Muscle of leg (tissue), 11 donors: ENCODE results near the gene WWOX. TPM values are rescaled to one million over a fixed set of nuclear protein-coding genes. Genes with fewer than 3 reads are reported as not detected.

Experiments used
- DNase-seq: peaks from one replicate; pipeline ENCODE4 v3.0.0; 2013
- H3K27ac ChIP-seq: one replicate; pipeline ENCODE4 v1.5.1; 2013; ENCODE audit warnings: mild to moderate bottlenecking, low read length, control low read depth
- H3K27me3 ChIP-seq: one replicate; pipeline ENCODE4 v1.6.1; 2013; ENCODE audit warnings: low read length; ENCODE audit not compliant: control insufficient read depth, insufficient read depth
- H3K36me3 ChIP-seq: one replicate; pipeline ENCODE4 v1.6.1; 2013; ENCODE audit warnings: low read length; ENCODE audit not compliant: control insufficient read depth, insufficient read depth
- H3K4me1 ChIP-seq: one replicate; pipeline ENCODE4 v1.6.1; 2013; ENCODE audit warnings: low read length; ENCODE audit not compliant: control insufficient read depth, insufficient read depth
- H3K4me3 ChIP-seq: one replicate; pipeline ENCODE4 v1.5.1; 2013; ENCODE audit warnings: low read length, control low read depth
- H3K9me3 ChIP-seq: replicated peaks from 2 replicates; pipeline ENCODE4 v1.6.1; 2013; ENCODE audit warnings: low read depth, low read length; ENCODE audit not compliant: control insufficient read depth
- WGBS: methylation state at CpG from one replicate; pipeline ENCODE4 v1.1.5; 2013; ENCODE audit warnings: missing lambda C conversion rate; ENCODE audit not compliant: insufficient coverage; 5-methylcytosine and 5-hydroxymethylcytosine counted together
- polyA plus RNA-seq, 8 donors: library from polyadenylated mRNA; unstranded; fragments of 120-200 nt; gene quantifications; one replicate each; pipeline versions ENCODE4 v1.2.1 to v1.2.3, GENCODE V29; 2013; ENCODE audit warnings: inconsistent platforms in 1 of 8, low replicate concordance in 1 of 8; ENCODE audit not compliant: insufficient read length in 8 of 8, insufficient read depth in 1 of 8
- total RNA-seq: library from RNA; stranded (reverse); fragments of 120-200 nt; gene quantifications from one replicate; pipeline ENCODE4 v1.2.4, GENCODE V29; 2013

WWOX gene
- total and polyA plus RNA-seq, 9 donors = 8.1 to 15.8 (median 12.2) TPM

GRCh38 chr16:78277321-78278055, 178.0 kb downstream of the WWOX start:
- Histone ChIP-seq H3K4me1 (peaks cover 2% of the 10 kb centered on the region), H3K4me3 (no peak overlapping the region), H3K36me3 (no peaks in the 10 kb centered on the region), H3K27me3 (no peaks in the 10 kb centered on the region), H3K27ac (peak overlapping the region; percentile 6), H3K9me3 (no peaks in the 10 kb centered on the region)
- peak; percentile 40 for DNase-seq
- WGBS = 13% methylated on average over 1 of the region's 12 CpGs

- 86% methylated on average over 1 of the region's 3 CpGs for whole genome bisulfite sequencing
Measured at GRCh38 chr16:78278056-78278450, 178.6 kb downstream of the WWOX start.

GRCh38 chr16:78281115-78281514, 181.7 kb downstream of the WWOX start:
- peaks cover 2% of the 10 kb centered on the region for H3K4me1 ChIP-seq
- H3K27ac ChIP-seq = no peak overlapping the region
- no peak for DNase-seq
- H3K36me3 ChIP-seq = no peaks in the 10 kb centered on the region
- H3K27me3 ChIP-seq = no peaks in the 10 kb centered on the region
- no CpG with 5 or more reads among the region's 6 CpGs for WGBS
- H3K9me3 ChIP-seq = no peaks in the 10 kb centered on the region
- no peak overlapping the region for H3K4me3 ChIP-seq

More at GRCh38 chr16:78278056-78278450, 178.6 kb downstream of the WWOX start:
- no peak overlapping the region for H3K4me3 ChIP-seq
- no peak overlapping the region for H3K27ac ChIP-seq
- no peaks in the 10 kb centered on the region for H3K9me3 ChIP-seq
- H3K4me1 ChIP-seq = peaks cover 2% of the 10 kb centered on the region
- no peak for DNase-seq
- H3K36me3 ChIP-seq = no peaks in the 10 kb centered on the region
- no peaks in the 10 kb centered on the region for H3K27me3 ChIP-seq

GRCh38 chr16:78283548-78284251, 184.2 kb downstream of the WWOX start:
- no CpG with 5 or more reads among the region's 11 CpGs for WGBS
- no peaks in the 10 kb centered on the region for H3K36me3 ChIP-seq

GRCh38 chr16:78284326-78284725, 184.9 kb downstream of the WWOX start:
- no CpG with 5 or more reads among the region's 1 CpG for WGBS
- Histone ChIP-seq H3K27ac (no peak overlapping the region), H3K27me3 (no peaks in the 10 kb centered on the region), H3K36me3 (no peaks in the 10 kb centered on the region), H3K4me1 (peaks cover 3% of the 10 kb centered on the region), H3K4me3 (no peak overlapping the region), H3K9me3 (no peaks in the 10 kb centered on the region)
- DNase-seq = no peak

More at GRCh38 chr16:78283548-78284251, 184.2 kb downstream of the WWOX start:
- H3K27me3 ChIP-seq = no peaks in the 10 kb centered on the region
- no peak overlapping the region for H3K27ac ChIP-seq
- H3K4me1 ChIP-seq = no peaks in the 10 kb centered on the region
- no peak for DNase-seq
- no peak overlapping the region for H3K4me3 ChIP-seq
- H3K9me3 ChIP-seq = no peaks in the 10 kb centered on the region

GRCh38 chr16:78284957-78285434, 185.5 kb downstream of the WWOX start:
- WGBS = 100% methylated on average over 1 of the region's 3 CpGs
- Histone ChIP-seq H3K27ac (no peak overlapping the region), H3K4me1 (peaks cover 3% of the 10 kb centered on the region), H3K36me3 (no peaks in the 10 kb centered on the region), H3K4me3 (no peak overlapping the region), H3K27me3 (no peaks in the 10 kb centered on the region), H3K9me3 (no peaks in the 10 kb centered on the region)
- no peak for DNase-seq

GRCh38 chr16:78285437-78285922, 186.0 kb downstream of the WWOX start:
- Histone ChIP-seq H3K36me3 (no peaks in the 10 kb centered on the region), H3K27ac (no peak overlapping the region), H3K9me3 (no peaks in the 10 kb centered on the region), H3K4me3 (no peak overlapping the region), H3K4me1 (peaks cover 3% of the 10 kb centered on the region), H3K27me3 (no peaks in the 10 kb centered on the region)
- 77% methylated on average over 3 of the region's 6 CpGs for WGBS
- no peak for DNase-seq

- H3K4me1 ChIP-seq = peaks cover 3% of the 10 kb centered on the region
- H3K4me3 ChIP-seq = no peak overlapping the region
- no CpG with 5 or more reads among the region's 4 CpGs for WGBS
- H3K27me3 ChIP-seq = no peaks in the 10 kb centered on the region
- no peak for DNase-seq
- no peak overlapping the region for H3K27ac ChIP-seq
- no peaks in the 10 kb centered on the region for H3K9me3 ChIP-seq
- H3K36me3 ChIP-seq = no peaks in the 10 kb centered on the region
Measured at GRCh38 chr16:78286065-78286464, 186.6 kb downstream of the WWOX start.

- DNase-seq = peak; percentile 63
- WGBS = 70% methylated on average over 8 of the region's 9 CpGs
Measured at GRCh38 chr16:78288888-78289287, 189.4 kb downstream of the WWOX start.

GRCh38 chr16:78289373-78289772, 189.9 kb downstream of the WWOX start:
- Histone ChIP-seq H3K4me1 (peaks cover 6% of the 10 kb centered on the region), H3K27ac (no peak overlapping the region), H3K4me3 (no peak overlapping the region), H3K36me3 (no peaks in the 10 kb centered on the region), H3K9me3 (no peaks in the 10 kb centered on the region), H3K27me3 (no peaks in the 10 kb centered on the region)
- no peak for DNase-seq
- no CpG with 5 or more reads among the region's 3 CpGs for WGBS

More at GRCh38 chr16:78288888-78289287, 189.4 kb downstream of the WWOX start:
- Histone ChIP-seq H3K9me3 (no peaks in the 10 kb centered on the region), H3K4me1 (peaks cover 6% of the 10 kb centered on the region), H3K27me3 (no peaks in the 10 kb centered on the region), H3K27ac (no peak overlapping the region), H3K36me3 (no peaks in the 10 kb centered on the region), H3K4me3 (no peak overlapping the region)
